ENCODE results near the gene YJEFN3. TPM values are rescaled to one million over a fixed set of nuclear protein-coding genes. Genes with fewer than 3 reads are reported as not detected.

YJEFN3 gene
- polyA plus RNA-seq, 6 donors from 2014 or later: 0.17 TPM; not detected in 4

Other genes starting within 250 kb of the YJEFN3 start
- 10 to 100 TPM; 22.8 to 45.7 (median 26.5) TPM for gene SUGP1, start 208.4 kb upstream of the YJEFN3 start, polyA plus RNA-seq (ENCODE audit: low read depth in 6 of 6)
- gene MAU2, start 208.1 kb upstream of the YJEFN3 start, polyA plus RNA-seq (ENCODE audit: low read depth in 6 of 6): 10 to 100 TPM; 17.6 to 39.9 (median 24.2) TPM
- 10 to 100 TPM in 3 of 6 donors, 1 to 10 TPM in 3; 2.2 to 19.2 (median 10.6) TPM for gene GATAD2A, start 123.2 kb upstream of the YJEFN3 start, polyA plus RNA-seq (ENCODE audit: low read depth in 6 of 6)
- gene TSSK6, start 13.4 kb upstream of the YJEFN3 start, polyA plus RNA-seq (ENCODE audit: low read depth in 6 of 6): 1 to 10 TPM; 1.1 to 4.3 (median 2.3) TPM
- gene NDUFA13, start 12.7 kb upstream of the YJEFN3 start, polyA plus RNA-seq (ENCODE audit: low read depth in 6 of 6): 100 to 1,000 TPM; 226 to 324 (median 271) TPM
- gene CILP2, start 9.4 kb downstream of the YJEFN3 start, polyA plus RNA-seq (ENCODE audit: low read depth in 6 of 6): under 1 TPM in 1 of 6 donors, not detected in 5; 0.11 TPM
- gene PBX4, start 89.8 kb downstream of the YJEFN3 start, polyA plus RNA-seq (ENCODE audit: low read depth in 6 of 6): under 1 TPM in 2 of 6 donors, not detected in 4; 0.26 to 0.31 TPM
- 10 to 100 TPM in 2 of 6 donors, 1 to 10 TPM in 4; 6.1 to 13.0 (median 8.4) TPM for gene LPAR2, start 99.3 kb downstream of the YJEFN3 start, polyA plus RNA-seq (ENCODE audit: low read depth in 6 of 6)
- gene GMIP, start 114.7 kb downstream of the YJEFN3 start, polyA plus RNA-seq (ENCODE audit: low read depth in 6 of 6): 10 to 100 TPM; 41.4 to 79.9 (median 49.1) TPM
- 10 to 100 TPM; 13.2 to 59.0 (median 17.5) TPM for gene ATP13A1, start 134.8 kb downstream of the YJEFN3 start, polyA plus RNA-seq (ENCODE audit: low read depth in 6 of 6)
- gene ZNF101, start 139.9 kb downstream of the YJEFN3 start, polyA plus RNA-seq (ENCODE audit: low read depth in 6 of 6): 10 to 100 TPM; 29.2 to 66.9 (median 37.4) TPM
- 10 to 100 TPM in 4 of 6 donors, 1 to 10 TPM in 2; 6.6 to 26.6 (median 10.7) TPM for gene ZNF14, start 204.2 kb downstream of the YJEFN3 start, polyA plus RNA-seq (ENCODE audit: low read depth in 6 of 6)

All from naive B cell (primary cell).